NT2/D1 (cell line): ENCODE measurements around the gene SLC25A22.

Source experiments
- DNase-seq: peaks from one replicate; pipeline ENCODE4 v3.0.0-alpha.2; 2011; ENCODE audit warnings: low read depth, low spot score
- H3K27me3 ChIP-seq: 2 replicates; pipeline ENCODE4 v1.6.0; 2011; ENCODE audit warnings: mild to moderate bottlenecking; ENCODE audit not compliant: insufficient read length, insufficient read depth
- H3K36me3 ChIP-seq: 2 replicates; pipeline ENCODE4 v1.6.1; 2011; ENCODE audit warnings: mild to moderate bottlenecking, low read length, mixed read lengths; ENCODE audit not compliant: insufficient read depth, insufficient read length
- H3K4me1 ChIP-seq: 2 replicates; pipeline ENCODE4 v1.5.1; 2011; ENCODE audit not compliant: insufficient read depth, insufficient read length
- H3K4me3 ChIP-seq: 2 replicates; pipeline ENCODE4 v1.5.1; 2011; ENCODE audit warnings: low read depth; ENCODE audit not compliant: insufficient read length
- H3K9ac ChIP-seq: 2 replicates; pipeline ENCODE4 v1.6.0; 2011; ENCODE audit warnings: low read depth; ENCODE audit not compliant: insufficient read length
- H3K9me3 ChIP-seq: 2 replicates; pipeline ENCODE4 v1.5.1; 2011; ENCODE audit warnings: mild to moderate bottlenecking, low read length; ENCODE audit not compliant: insufficient read depth
- SUZ12 ChIP-seq: IDR thresholded peaks from 2 replicates; pipeline ENCODE4 v1.6.1; 2011; ENCODE audit not compliant: insufficient read length, insufficient read depth; ENCODE audit errors: extremely low read depth
- YY1 ChIP-seq: IDR thresholded peaks from 2 replicates; pipeline ENCODE4 v1.6.1; 2011; ENCODE audit not compliant: insufficient read length, insufficient read depth
- ZNF274 ChIP-seq: IDR thresholded peaks from 2 replicates; pipeline ENCODE4 v1.6.1; 2011; ENCODE audit warnings: mild to moderate bottlenecking, low read depth, low read length

The SLC25A22 gene

GRCh38 chr11:824292-824880 lies 26.3 kb upstream of the SLC25A22 start:
- peaks cover 36% of the 10 kb centered on the region for H3K4me1 ChIP-seq
- H3K36me3 ChIP-seq, result peaks cover 39% of the 10 kb centered on the region
- no peak overlapping the region for H3K4me3 ChIP-seq
- H3K9me3 ChIP-seq, result no peaks in the 10 kb centered on the region
- TF ChIP-seq SUZ12, result no peak
- TF ChIP-seq YY1, result no peak
- no peak for TF ChIP-seq ZNF274
- no peak overlapping the region for H3K9ac ChIP-seq
- DNase-seq, result no peak
- peaks cover 52% of the 10 kb centered on the region for H3K27me3 ChIP-seq

GRCh38 chr11:823441-824291 lies 25.6 kb upstream of the SLC25A22 start:
- Histone ChIP-seq H3K9me3 (no peaks in the 10 kb centered on the region), H3K36me3 (peaks cover 39% of the 10 kb centered on the region), H3K9ac (no peak overlapping the region), H3K4me3 (no peak overlapping the region), H3K27me3 (peaks cover 46% of the 10 kb centered on the region), H3K4me1 (peaks cover 36% of the 10 kb centered on the region)
- TF ChIP-seq YY1 (no peak), ZNF274 (no peak)
- DNase-seq, result no peak

GRCh38 chr11:821512-822371 lies 23.7 kb upstream of the SLC25A22 start:
- Histone ChIP-seq H3K4me1 (peaks cover 26% of the 10 kb centered on the region), H3K4me3 (no peak overlapping the region), H3K9me3 (no peaks in the 10 kb centered on the region), H3K27me3 (peaks cover 26% of the 10 kb centered on the region), H3K9ac (no peak overlapping the region), H3K36me3 (peaks cover 39% of the 10 kb centered on the region)
- DNase-seq, result no peak
- no peak for TF ChIP-seq ZNF274
- TF ChIP-seq SUZ12, result no peak
- TF ChIP-seq YY1, result no peak

- peaks cover 18% of the 10 kb centered on the region for H3K27me3 ChIP-seq
- no peak for TF ChIP-seq YY1
- TF ChIP-seq ZNF274, result no peak
- TF ChIP-seq SUZ12, result no peak
- no peaks in the 10 kb centered on the region for H3K9me3 ChIP-seq
- H3K4me3 ChIP-seq, result peak overlapping the region; percentile 95
- peaks cover 41% of the 10 kb centered on the region for H3K36me3 ChIP-seq
- no peak for DNase-seq
- H3K9ac ChIP-seq, result peak overlapping the region; percentile 84
- H3K4me1 ChIP-seq, result peaks cover 26% of the 10 kb centered on the region
Measured at GRCh38 chr11:820655-821511, 22.8 kb upstream of the SLC25A22 start.

- Histone ChIP-seq H3K27me3 (peaks cover 11% of the 10 kb centered on the region), H3K36me3 (peaks cover 41% of the 10 kb centered on the region), H3K4me1 (peaks cover 23% of the 10 kb centered on the region), H3K4me3 (peak overlapping the region; percentile 95), H3K9me3 (no peaks in the 10 kb centered on the region), H3K9ac (peak overlapping the region; percentile 91)
- no peak for TF ChIP-seq YY1
- TF ChIP-seq ZNF274, result no peak
- no peak for TF ChIP-seq SUZ12
- no peak for DNase-seq
Measured at GRCh38 chr11:819943-820649, 22.0 kb upstream of the SLC25A22 start.
